ENCODE measurements around the gene HOOK2.
"Not testable (repeated sequence)": the region's sequence is repeated elsewhere in the genome, so short reads cannot be mapped to it uniquely, and the experiment has no call there.

The HOOK2 gene

DNA sequence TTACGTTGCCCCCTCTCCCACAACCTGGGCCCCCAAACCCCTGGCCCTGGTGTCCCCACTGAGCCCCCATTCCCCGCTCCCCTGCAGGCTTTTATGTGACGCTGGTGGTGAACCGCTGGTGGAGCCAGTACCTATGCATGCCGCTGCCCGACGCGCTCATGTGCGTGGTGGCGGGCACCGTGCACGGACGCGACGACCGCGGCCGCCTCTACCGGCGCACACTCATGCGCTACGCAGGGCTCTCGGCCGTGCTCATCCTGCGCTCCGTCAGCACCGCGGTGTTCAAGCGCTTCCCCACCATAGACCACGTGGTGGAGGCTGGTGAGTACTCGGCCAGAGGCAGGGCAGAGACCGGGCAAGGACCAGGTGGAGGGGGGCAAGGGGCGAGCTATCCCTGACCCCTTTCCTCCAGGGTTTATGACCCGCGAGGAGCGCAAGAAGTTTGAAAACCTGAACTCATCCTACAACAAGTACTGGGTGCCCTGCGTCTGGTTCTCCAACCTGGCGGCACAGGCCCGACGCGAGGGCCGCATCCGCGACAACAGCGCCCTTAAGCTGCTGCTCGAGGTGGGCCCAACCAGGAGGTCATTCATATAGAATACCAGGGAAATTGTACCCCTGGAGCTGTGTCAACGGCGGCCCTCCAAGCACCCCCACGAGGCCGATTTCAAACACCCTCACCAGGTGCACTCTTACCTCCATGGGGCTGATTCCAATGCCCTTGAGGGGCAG is 20.7 kb downstream of the HOOK2 start:
- in situ Hi-C loops (cut with MboI; ENCODE audit: low sequenced_read_pairs): no loop called here

DNA sequence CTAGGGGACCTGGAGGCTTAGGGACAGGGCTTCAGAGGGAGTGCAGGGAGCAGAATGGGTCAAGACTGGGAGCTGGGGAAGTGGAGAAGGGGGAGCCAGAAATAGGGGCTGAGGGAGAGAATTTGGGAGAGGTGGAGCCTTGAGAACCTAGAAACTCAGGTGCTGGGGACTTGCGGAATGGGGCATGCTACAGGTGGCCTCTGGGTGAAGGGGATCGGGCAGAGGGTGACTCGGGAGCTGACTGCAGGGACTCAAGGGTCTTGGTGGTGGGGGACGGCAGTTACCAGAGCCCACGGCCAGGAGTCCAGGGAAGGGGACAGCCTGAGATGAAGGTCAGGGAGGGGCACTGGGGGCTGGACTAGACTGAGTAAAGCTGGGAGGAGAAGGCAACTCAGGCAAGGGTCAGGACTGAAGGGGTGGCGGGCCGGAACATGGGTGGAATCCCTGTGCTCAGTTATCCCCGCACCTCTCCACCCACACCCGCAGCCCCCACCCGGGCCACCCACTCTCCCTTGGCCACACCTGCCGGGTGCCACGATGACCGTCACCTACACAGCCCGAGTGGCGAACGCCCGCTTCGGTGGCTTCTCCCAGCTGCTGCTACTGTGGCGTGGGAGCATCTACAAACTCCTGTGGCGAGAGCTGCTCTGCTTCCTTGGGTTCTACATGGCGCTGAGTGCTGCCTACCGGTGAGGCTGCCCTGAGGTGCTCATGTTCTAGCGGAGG is 23.1 kb downstream of the HOOK2 start:
- in situ Hi-C loops (cut with MboI; ENCODE audit: low sequenced_read_pairs): no loop called here

DNA sequence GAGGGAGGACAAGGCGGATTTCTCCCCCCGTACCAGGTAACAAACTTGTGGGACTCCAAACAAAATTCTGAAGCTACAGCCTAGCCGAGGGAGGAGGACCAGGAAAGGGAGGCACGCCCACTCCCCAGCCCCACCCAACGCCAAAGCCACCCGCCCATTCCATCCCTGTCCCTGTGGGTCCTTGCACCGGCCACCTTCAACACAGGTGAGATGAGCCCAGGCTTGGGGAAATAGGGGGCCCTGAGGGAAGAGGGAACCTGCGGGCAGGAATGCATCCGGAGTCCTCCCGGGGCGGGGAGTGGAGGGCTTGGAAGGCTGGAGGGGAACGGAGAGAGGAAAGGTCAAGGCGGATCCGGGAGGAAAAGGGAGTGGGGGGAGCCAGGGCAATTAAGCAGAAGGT is 23.7 kb downstream of the HOOK2 start, which contains the start of gene BEST2:
TSS of gene BEST2 (plus strand) at position 157 of the 400 bp plus-strand sequence. CDS start 802 bp downstream, outside the sequence.
- in situ Hi-C loops (cut with MboI; ENCODE audit: low sequenced_read_pairs): no loop called here

DNA sequence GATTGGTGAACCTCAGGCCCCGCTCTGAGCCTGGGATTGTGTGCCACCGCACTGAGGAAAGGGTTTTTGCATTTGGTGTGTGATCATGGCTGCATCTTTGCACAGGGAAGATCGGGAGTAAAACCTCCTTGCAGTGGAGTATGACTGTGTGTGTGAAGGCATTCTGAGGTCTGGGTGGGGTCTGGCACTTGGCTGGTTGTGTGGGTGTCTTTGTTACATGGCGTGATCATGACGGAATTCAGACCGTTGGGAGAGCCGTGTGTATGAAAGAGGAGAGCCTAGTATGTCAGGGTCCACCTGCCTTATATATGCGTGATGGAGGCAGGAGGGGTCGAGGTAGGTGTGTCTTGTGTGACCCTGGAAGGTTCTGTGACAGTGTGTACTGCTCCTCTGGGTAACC is 24.5 kb downstream of the HOOK2 start:
- in situ Hi-C loops (cut with MboI; ENCODE audit: low sequenced_read_pairs): no loop called here

DNA sequence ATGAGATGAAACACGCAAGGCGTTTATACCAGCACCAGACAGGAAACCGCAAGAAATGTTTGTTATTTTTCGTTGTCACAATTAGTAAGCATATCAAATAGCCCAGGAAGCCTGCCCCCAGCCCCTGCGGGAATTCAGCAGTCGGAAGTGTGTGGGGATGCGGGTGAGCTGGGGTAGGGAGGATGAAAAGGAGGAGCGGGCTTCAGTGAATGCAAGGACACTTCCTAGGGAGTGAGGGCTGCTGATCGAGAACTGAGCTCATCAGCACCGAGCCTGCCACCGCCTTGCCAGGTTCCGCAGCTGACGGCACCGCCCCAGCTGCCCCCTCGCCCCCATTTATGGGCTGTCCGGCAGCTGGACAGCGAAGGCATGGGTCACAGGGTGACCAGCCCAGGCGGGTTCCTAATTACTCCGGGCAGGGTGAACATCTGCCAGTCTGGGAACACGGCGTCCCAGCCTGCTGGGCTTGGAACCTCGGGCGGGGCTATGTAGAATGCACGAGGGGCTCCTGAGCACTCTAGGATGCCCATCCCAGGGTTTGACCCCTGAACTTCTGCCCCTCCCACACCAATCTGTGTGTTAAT is 25.3 kb downstream of the HOOK2 start:
- in situ Hi-C loops (cut with MboI; ENCODE audit: low sequenced_read_pairs): no loop called here

DNA sequence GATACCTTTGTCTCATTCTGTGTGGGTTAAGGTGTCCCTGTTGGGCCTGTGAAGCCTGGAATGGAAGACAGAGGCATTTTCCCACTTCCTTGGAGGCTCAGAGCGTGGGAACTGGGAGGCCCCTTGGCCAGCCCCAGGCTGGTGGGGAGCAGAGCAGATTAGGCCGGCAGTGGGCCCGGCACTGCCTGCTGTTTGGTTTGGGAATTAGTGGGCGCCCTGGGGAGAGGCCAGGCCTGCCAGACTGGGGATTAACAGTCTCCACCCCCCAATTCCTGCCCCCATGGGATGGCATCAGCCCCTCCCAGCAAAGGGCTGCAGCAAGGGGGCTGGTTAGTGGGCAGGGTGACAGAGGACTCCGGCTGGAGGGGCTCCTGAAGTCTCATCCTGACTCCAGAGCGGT is 26.9 kb downstream of the HOOK2 start:
- in situ Hi-C loops (cut with MboI; ENCODE audit: low sequenced_read_pairs): no loop called here

DNA sequence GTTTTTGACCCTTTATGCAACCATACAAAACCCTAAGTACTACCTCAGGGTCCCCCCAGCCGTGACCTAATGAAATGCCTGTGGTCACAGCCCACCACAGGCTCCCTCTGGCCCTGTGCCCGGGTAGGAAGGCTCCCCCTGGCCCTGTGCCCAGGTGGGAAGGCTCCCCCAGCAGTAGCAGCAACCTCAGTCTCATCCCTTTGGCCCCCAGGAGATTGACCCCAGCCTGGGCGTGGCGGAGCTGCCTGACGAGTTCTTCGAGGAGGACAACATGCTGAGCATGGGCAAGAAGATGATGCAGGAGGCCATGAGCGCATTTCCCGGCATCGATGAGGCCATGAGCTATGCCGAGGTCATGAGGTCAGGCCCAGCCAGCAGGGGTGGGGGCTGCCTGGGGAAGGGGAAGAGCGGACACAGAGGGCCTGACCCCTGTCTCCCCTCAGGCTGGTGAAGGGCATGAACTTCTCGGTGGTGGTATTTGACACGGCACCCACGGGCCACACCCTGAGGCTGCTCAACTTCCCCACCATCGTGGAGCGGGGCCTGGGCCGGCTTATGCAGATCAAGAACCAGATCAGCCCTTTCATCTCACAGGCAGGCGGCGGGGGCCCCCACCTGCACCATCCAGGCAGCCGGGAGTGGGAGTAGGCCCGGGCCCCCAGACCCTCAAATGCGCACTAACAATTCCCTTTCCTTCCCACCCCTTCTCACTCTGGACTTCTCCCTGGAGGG is 30.0 kb downstream of the HOOK2 start:
- in situ Hi-C loops (cut with MboI; ENCODE audit: low sequenced_read_pairs): no loop called here

DNA sequence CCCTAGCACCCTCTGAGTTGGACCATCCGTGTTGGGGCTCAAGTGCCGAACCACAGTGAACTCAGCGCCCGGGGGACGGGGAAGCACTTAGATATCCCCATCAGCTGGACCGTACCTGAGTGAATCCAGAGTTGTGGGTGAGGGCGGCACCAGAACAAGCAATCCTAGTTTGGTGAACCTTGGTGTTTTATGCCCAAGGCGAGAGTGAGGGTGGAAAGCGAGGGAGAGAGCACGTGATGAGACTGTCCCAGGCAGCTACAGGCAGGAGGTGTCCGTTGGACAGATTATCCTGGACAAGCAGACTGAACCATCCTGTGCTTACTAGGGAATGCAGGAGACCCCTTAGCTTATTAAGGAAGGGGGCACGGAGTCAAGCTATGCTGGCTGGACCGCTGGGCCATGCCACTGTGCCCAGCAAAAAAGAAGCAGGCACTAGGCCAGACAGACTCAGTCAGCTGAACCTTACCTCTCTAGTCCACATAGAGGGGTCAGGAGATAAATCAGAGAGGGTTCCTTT is 37.5 kb downstream of the HOOK2 start:
- in situ Hi-C loops (cut with MboI; ENCODE audit: low sequenced_read_pairs): no loop called here

DNA sequence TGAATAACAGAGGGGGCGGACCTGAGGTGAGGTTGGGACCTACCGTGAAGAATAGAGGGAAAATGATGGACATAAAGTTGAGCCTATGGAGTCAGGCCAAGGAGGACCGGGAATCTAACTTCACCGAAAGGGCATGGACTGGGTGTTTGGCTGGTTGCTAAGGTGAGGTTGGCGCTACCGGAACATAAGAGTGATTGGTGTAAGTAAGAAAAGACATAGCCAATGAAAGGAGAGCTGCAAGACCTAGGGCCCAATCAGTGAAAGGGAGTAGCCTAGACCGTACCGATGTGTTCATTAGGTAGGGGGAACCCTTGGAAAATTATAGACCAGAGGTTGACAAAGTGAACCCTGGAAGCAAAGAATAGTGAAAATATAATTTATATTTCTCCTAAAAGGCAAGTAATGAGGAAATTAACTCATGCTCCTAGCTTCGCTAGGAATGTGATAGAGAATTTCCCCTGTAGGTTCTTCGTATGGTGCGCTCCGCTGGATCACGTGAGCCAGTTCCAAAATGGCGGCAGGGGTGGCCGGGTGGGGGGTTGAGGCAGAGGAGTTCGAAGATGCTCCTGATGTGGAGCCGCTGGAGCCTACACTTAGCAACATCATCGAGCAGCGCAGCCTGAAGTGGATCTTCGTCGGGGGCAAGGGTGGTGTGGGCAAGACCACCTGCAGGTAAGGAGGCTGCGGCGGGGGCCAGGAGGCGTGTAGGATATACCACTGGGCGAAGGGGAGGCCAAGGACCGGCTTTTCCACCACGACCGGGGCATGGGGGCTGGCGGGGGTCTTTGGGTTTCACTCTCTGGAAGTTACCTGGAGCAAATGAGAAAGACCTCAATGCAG is 38.1 kb downstream of the HOOK2 start, which contains the start of gene GET3:
TSS of gene GET3 (plus strand) at position 503 of the 840 bp plus-strand sequence. CDS start at position 512, 9 bp downstream.
- in situ Hi-C loops (cut with MboI; ENCODE audit: low sequenced_read_pairs): no loop called here

DNA sequence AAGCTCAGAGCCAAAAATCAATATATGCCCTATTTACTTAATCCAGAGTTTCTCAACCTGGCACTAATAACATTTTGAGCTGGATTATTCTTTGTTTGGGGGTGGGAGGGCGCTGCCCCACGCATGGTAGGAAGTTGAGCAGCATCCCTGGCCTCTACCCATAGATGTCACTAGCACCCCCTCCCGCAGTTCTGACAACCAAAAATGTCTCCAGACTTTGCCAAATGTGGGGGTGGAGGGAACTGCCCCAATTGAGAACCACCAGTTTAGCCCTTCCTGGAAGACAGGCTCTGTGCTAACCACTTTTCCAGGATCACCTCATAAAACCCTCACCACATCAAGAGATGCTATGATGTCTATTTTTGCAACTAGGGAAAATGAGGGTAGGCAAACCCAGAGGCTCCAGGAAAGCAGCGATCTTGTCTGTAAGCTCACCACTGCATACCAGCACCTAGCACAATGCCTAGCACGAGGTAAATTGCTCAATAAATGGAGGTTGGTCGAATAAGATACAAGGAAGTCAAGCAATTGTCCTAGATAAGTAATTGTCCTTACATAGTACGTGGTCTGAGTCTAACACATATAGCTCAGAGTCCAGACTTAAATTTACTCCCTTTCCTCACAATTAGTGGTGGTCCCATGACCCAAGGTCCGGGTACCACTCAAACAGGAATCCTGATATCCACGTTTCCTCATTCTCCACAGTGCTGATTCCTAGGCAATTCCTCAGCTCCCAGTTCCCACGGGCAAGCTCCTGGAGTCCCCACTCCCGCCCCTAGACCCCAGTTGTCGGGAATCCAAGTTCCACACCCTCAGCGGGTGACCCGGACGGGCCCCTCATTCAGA is 41.8 kb downstream of the HOOK2 start:
- in situ Hi-C loops (cut with MboI; ENCODE audit: low sequenced_read_pairs): no loop called here

DNA sequence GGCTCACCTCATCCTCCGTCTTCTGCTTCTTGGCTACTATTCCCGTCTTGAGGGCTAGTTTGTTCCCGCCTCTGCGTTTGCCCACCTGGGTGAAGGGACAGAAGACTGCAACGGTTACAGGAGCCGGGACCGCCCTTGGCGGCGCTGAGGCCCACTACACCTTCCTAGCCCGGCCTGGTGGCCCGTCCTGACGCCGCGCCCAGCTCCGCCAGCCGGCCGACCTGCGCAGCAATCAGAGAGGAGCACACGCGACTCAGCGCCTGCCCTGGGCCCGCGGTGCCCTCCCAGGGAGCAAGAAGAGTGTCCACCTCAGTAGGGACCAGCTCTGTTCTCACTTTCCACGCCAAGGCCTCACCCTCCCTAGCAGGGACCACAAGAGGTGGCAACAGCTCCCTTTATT is 44.0 kb downstream of the HOOK2 start:
- in situ Hi-C loops (cut with MboI; ENCODE audit: low sequenced_read_pairs): no loop called here

DNA sequence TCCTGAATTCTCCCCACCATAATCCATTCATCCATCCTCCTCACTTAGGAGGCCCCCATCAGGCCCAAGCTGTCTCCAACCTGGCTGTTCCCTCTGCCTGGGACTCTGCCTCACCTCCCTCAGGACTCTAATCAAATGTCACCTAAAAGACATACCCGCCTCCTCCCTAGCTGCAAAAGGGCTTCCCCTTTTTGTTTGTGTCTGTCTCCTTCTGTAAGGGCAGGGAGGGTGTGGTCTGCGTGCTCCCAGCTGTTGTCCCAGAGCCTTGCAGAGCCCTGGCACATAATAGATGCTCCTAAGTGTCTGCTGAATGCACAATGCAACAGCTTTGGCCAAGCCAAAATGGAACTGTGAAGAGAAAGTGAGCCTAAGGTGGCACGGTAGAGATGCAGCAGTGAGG is 45.3 kb downstream of the HOOK2 start:
- in situ Hi-C loops (cut with MboI; ENCODE audit: low sequenced_read_pairs): no loop called here

DNA sequence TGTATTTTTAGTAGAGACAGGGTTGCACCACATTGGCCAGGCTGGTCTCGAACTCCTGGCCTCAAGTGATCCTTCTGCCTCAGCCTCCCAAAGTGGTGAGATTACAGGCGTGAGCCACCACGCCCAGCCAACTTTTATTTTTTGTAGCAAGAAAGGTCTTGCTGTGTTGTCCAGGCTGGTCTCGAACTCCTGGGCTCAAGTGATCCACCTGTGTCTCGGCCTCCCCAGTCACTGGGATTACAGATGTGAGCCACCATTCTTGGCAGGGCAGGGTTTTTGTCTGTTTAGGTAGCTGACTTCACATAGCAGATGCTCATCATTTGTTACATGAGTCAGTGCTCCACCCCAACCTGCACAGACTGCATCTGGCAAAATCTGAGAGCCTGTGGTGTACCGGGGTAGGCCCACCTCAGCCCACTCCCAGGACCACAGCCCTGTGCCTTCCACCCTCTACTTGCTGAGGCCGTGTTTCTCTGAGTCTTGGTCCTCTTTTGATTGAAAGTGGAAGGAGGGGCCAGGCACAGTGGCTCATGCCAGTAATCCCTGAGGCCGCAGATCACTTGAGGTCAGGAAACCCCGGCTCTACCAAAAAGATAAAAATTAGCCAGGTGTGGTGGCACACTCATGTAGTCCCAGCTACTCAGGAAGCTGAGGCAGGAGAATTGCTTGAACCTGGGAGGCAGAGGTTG is 47.5 kb downstream of the HOOK2 start:
- in situ Hi-C loops (cut with MboI; ENCODE audit: low sequenced_read_pairs): no loop called here

DNA sequence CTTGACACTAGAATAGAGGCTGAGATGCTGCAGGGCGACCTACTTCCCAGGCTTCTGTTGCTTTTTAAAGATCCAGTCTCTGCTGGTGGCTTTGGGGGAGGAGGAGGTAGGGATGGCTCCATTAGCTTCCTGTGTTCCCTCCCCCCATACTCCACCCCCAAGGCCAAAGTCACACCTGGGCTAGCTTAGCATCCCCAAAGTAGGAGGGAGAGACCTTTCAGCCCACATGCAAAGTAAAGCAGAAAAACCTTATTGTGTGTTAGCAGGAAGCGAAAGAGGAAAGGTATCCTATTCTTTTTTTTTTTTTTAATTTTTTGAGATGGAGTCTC is 48.4 kb downstream of the HOOK2 start:
- in situ Hi-C loops (cut with MboI; ENCODE audit: low sequenced_read_pairs): no loop called here

DNA sequence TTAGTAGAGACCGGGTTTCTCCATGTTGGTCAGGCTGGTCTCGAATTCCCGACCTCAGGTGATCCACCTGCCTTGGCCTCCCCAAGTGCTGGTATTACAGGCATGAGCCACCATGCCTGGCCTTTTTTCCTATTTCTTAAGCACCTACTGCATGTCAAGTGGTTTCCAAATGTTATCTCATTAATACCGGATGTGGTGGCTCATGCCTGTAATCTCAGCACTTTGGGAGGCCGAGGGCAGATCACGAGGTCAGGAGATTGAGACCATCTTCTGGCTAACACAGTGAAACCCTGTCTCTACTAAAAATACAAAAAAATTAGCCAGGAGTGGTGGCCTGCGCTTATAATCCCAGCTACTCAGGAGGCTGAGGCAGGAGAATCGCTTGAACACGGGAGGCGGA is 49.7 kb downstream of the HOOK2 start:
- in situ Hi-C loops (cut with MboI; ENCODE audit: low sequenced_read_pairs): not testable (repeated sequence)

DNA sequence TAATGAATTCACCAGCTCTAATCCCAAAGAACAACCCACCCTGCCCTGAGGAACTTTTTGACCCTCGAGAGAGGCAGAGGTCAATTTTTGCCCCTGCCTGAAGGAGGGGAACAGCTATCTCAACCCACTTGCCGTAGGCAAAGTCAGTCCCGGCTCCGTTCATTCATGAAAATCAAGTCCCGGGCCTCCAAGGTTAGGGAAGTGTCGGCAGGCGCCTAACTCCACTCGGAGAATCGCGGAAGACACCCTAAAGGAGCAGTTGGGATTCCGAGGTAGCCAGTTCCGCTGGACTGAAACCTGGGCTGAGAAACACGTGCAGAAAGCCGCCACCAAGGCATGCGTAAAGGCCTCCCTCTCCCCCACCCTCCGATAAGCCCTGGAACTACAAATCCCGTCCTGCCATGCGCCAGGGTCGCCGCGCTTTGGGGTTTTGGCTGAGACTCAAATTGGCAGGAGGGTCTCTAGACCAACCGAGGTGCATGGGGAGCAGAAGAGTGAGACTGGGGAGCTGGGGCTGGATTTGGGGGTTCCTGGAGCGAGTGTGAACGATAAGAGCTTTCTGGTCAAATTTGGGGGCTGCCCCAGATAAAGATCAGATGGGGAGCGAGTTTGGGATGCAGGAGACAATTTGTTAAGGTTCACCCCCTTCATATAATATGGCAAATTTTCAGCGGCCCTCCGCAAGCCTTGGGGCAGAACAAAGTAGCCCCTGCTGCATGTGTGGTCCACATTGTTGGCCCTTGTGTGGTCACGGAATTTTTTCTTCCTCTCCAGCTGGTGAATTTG is 51.5 kb downstream of the HOOK2 start, which contains the start of gene TNPO2:
TSS of gene TNPO2 (minus strand) at position 292 of the 786 bp plus-strand sequence. CDS start 2,955 bp downstream, outside the sequence.
- in situ Hi-C loops (cut with MboI; ENCODE audit: low sequenced_read_pairs): no loop called here

DNA sequence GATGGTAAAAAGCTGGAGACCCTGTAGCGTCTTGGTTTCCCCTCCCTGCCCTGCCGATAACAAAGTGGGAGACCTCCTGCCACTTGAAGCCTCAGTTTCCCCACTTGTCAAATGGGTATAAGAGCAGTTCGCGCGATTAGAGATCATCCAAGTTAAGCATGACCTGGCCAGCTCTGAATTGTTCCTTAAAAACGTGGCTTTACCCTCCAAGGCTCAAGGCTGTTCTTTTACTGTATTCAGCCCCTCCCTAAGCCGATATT is 52.0 kb downstream of the HOOK2 start:
- in situ Hi-C loops (cut with MboI; ENCODE audit: low sequenced_read_pairs): no loop called here

All from hTERT RPE-1 (cell line).